ENCODE measurements around the gene GZMM.
A peak's percentile ranks its signal among the peaks of the same experiment; 100 is the strongest.

GRCh38 chr19:511101-511851 is 32.6 kb upstream of the GZMM start:
- TF ChIP-seq POLR2A (IDR thresholded peaks at IDR 0.05) (peak in 1 of 2 donors; percentile 6), CTCF (IDR thresholded peaks at IDR 0.05 in 4 of 5, conservative IDR thresholded peaks at IDR 0.05 in 1 of 5) (no peak)

Measured in gastrocnemius medialis (tissue), 4 donors.